Stimulated activated naive CD8-positive, alpha-beta T cell treated with anti-CD3 and anti-CD28 coated beads, Interleukin-15, Interleukin-2, amounts not matched to agents 100 ng/mL and 50 ng/mL, for 24 hours (primary cell): ENCODE data around the gene RPA1.
A peak's percentile ranks its signal among the peaks of the same experiment; 100 is the strongest.
"Not testable (repeated sequence)": the region's sequence is repeated elsewhere in the genome, so short reads cannot be mapped to it uniquely, and the experiment has no call there.

ENCODE experiments used
- H3K27ac Mint-ChIP-seq: one replicate; pipeline ENCODE4 v1.8.0; 2021; ENCODE audit warnings: mild to moderate bottlenecking, mixed read lengths
- H3K27me3 Mint-ChIP-seq: one replicate; pipeline ENCODE4 v1.8.0; 2021; ENCODE audit warnings: mixed read lengths
- H3K36me3 Mint-ChIP-seq: one replicate; pipeline ENCODE4 v1.8.0; 2021; ENCODE audit warnings: low read depth, mixed read lengths
- H3K4me1 Mint-ChIP-seq: one replicate; pipeline ENCODE4 v1.8.0; 2021; ENCODE audit warnings: low read depth, mixed read lengths
- H3K4me3 Mint-ChIP-seq: one replicate; pipeline ENCODE4 v1.8.0; 2021; ENCODE audit warnings: mild to moderate bottlenecking, mixed read lengths
- H3K9me3 Mint-ChIP-seq: one replicate; pipeline ENCODE4 v1.8.0; 2021; ENCODE audit warnings: mixed read lengths

RPA1 gene

GRCh38 chr17:1829592-1830257 lies at the start of gene RPA1, which contains the start of gene SMYD4:
RPA1 (plus strand) TSS chr17:1830005; CDS start chr17:1830094, 89 bp downstream.
SMYD4 (minus strand) TSS chr17:1829902; CDS start chr17:1827994, 1,908 bp downstream.
- Mint-ChIP-seq H3K27ac (peak within 1 kb of the TSS; percentile 90), H3K27me3 (no peaks in the 10 kb centered on the region), H3K4me1 (peaks cover 61% of the 10 kb centered on the region), H3K9me3 (no peaks in the 10 kb centered on the region), H3K4me3 (peak within 1 kb of the TSS; percentile 96), H3K36me3 (peaks cover 48% of the 10 kb centered on the region)

GRCh38 chr17:1782171-1782567 lies 47.6 kb upstream of the RPA1 start:
- Mint-ChIP-seq H3K4me3 (no peak overlapping the region), H3K36me3 (peaks cover 59% of the 10 kb centered on the region), H3K27ac (no peak overlapping the region)

DNA sequence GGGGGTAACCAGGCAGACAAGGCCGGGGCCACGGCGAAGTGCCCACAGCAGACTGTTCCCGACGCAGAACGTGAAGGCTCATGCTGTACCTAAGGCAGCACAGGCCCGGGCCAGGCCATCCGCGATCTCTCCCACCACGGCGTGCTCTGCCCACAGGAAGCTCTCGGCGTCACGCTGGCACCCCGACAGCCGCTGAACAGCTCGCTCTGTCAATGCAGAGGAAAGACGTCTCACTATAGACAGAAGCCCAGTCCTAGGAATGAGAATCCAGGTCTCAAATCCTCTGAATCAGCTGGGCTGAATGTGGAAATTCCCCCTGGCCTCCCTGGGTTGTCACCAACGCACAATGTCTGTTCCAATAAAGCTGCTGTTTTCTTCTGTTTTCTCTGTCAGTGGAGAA lies 46.5 kb upstream of the RPA1 start:
- no peaks in the 10 kb centered on the region for H3K9me3 Mint-ChIP-seq
- no peak overlapping the region for H3K27ac Mint-ChIP-seq
- no peaks in the 10 kb centered on the region for H3K27me3 Mint-ChIP-seq
- H3K4me1 Mint-ChIP-seq = peaks cover 9% of the 10 kb centered on the region
- peaks cover 61% of the 10 kb centered on the region for H3K36me3 Mint-ChIP-seq
- no peak overlapping the region for H3K4me3 Mint-ChIP-seq

More at GRCh38 chr17:1782171-1782567, 47.6 kb upstream of the RPA1 start:
- Mint-ChIP-seq H3K4me1 (peaks cover 9% of the 10 kb centered on the region), H3K9me3 (no peaks in the 10 kb centered on the region), H3K27me3 (no peaks in the 10 kb centered on the region)

DNA sequence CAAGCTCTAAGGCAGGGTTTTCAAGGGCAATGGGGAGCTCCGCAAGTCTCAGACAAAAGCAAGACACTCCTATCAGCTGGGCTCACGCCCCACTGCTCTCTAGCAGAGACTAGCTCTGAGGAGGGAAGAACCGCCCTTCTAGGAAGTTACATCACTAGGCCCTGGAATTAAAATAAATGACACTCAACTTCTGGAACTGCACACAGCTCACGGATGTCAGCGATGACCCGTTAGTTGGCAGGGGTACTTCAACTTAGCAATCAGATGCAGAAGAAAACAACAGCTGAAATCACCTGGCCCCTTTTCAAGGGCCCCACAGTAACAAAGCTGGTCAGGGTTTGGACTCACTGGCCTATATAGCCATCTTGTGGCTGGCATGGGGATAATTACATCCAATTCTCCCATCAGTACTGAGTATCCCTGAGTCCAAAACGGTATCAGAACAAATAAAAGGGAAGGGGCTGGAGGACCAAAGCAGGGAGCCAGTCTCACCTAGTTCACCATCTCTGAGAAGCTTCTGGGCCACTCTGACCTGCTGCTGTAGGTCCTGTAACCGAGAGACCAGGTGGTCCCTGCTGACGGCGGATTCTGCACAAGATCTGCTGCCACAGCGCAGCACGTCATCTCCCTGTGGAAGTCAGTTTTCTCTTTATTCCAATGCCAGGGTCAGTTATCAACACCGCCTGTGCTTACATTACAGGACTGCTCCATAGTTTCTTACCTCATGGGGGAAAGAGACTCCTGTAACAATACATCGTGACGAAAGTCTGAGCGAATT lies 45.8 kb upstream of the RPA1 start:
- H3K36me3 Mint-ChIP-seq = peaks cover 61% of the 10 kb centered on the region
- H3K27me3 Mint-ChIP-seq = no peaks in the 10 kb centered on the region
- H3K4me1 Mint-ChIP-seq = peaks cover 9% of the 10 kb centered on the region
- no peak overlapping the region for H3K4me3 Mint-ChIP-seq
- H3K9me3 Mint-ChIP-seq = no peaks in the 10 kb centered on the region
- no peak overlapping the region for H3K27ac Mint-ChIP-seq

DNA sequence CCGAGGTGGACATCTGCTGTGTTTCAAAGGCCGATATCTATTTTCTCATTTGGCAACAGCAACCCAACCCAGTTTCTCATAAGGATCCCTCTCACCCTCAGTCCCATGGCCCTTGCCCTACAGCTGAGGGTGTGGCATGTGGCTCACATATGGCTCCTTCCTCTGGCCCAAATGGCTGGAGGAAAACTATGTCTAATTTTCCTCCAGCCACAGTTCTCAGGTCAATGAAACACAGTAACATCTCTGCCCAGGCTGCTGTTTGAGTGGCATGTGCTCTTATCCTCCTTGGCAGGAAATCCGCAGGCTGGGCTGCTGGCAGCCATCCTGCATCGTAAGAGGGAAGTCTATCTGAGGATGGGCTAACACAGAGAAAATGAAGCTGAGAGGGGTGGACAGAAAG lies 43.9 kb upstream of the RPA1 start:
- no peaks in the 10 kb centered on the region for H3K9me3 Mint-ChIP-seq
- H3K27ac Mint-ChIP-seq = no peak overlapping the region
- H3K36me3 Mint-ChIP-seq = peaks cover 48% of the 10 kb centered on the region
- no peak overlapping the region for H3K4me3 Mint-ChIP-seq
- H3K4me1 Mint-ChIP-seq = peaks cover 9% of the 10 kb centered on the region
- H3K27me3 Mint-ChIP-seq = no peaks in the 10 kb centered on the region

DNA sequence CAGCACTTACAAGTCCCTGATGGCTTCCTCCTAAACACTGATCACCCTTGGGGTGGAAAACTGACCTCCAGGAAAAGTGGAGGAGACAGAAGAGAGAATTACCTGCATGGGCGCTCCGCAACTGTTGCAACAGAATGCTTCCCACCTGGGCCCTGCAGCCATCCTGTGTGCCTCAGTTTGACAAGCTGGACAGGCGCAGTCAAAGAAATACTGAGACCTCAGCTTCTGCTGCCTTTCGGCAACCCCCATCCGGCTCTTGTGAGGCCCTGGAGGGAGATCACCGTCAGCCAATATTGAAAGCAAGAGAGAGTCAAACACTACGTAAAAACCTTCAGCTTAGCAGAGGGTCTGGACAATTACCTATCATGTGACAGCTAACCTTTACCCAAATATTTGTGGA lies 43.1 kb upstream of the RPA1 start:
- Mint-ChIP-seq H3K9me3 (no peaks in the 10 kb centered on the region), H3K36me3 (peaks cover 43% of the 10 kb centered on the region), H3K27me3 (no peaks in the 10 kb centered on the region), H3K27ac (no peak overlapping the region), H3K4me3 (no peak overlapping the region), H3K4me1 (peaks cover 15% of the 10 kb centered on the region)

GRCh38 chr17:1787301-1787902 lies 42.4 kb upstream of the RPA1 start:
- no peaks in the 10 kb centered on the region for H3K27me3 Mint-ChIP-seq
- no peak overlapping the region for H3K4me3 Mint-ChIP-seq
- no peak overlapping the region for H3K27ac Mint-ChIP-seq
- peaks cover 40% of the 10 kb centered on the region for H3K36me3 Mint-ChIP-seq
- no peaks in the 10 kb centered on the region for H3K9me3 Mint-ChIP-seq
- peaks cover 15% of the 10 kb centered on the region for H3K4me1 Mint-ChIP-seq

DNA sequence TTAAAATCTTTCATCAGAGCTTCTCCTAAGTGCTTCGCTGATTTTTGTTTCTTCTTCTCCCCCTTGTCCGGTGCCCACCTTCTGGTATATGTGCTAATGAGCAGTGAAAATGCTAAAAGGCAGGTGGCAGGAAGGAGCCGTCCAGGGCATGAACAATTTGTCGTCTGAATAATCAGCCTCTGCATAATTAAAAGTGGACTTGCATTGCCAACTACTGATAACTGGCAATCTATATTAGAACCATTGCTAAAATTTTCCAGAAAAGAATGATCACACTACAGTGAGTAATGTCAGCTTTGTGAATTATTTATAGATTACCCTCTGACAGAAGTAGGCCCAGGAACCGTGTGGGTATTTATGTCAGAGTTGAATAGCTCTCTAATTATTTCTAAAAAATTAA lies 39.9 kb upstream of the RPA1 start:
- no peaks in the 10 kb centered on the region for H3K9me3 Mint-ChIP-seq
- no peak overlapping the region for H3K27ac Mint-ChIP-seq
- H3K36me3 Mint-ChIP-seq = peaks cover 26% of the 10 kb centered on the region
- H3K4me3 Mint-ChIP-seq = no peak overlapping the region
- H3K4me1 Mint-ChIP-seq = peaks cover 5% of the 10 kb centered on the region
- no peaks in the 10 kb centered on the region for H3K27me3 Mint-ChIP-seq

DNA sequence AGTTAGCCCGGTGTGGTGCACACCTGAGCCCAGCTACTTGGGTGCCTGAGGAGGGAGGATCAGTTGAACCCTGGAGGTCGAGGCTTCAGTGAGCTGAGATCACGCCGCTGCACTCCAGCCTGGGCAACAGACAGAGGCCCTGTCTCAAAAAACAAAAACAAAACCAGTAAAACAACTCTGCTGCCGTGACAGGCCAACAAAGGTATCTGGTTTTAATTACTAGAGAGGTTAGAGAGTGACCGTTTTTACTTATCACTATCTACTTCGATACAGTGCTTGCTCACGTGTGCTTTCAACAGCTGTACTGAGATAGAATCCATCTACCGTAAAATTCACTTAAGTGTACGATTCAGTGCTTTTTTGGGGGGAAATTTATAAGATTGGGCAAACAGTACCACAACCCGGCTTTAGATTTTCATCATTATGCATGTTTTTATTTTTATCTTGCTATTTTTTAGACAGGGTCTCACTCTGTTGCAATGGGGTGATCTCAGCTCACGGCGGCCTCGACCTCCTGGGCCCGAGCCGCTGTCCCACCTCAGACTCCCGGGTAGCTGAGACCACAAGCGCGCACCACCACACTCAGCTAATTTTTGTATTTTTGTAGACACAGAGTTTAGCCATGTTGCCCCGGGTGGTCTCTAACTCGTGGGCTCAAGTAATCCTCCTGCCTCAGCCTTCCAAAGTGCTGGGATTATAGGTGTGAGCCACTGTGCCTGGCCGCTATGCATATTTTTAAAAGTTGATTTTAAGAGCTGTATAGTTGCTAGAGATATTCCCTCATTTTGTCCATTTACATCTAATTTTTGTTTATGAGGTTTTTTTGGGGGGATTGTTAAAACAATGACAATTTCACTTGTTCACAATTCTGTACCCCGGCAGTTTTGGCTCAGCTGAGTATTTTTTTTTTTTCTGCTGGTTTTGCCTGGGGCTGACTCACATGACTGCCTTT lies 37.0 kb upstream of the RPA1 start:
- Mint-ChIP-seq H3K27me3 (no peaks in the 10 kb centered on the region), H3K27ac (no peak overlapping the region), H3K9me3 (no peaks in the 10 kb centered on the region)

GRCh38 chr17:1793447-1793806 lies 36.4 kb upstream of the RPA1 start:
- H3K4me1 Mint-ChIP-seq = peaks cover 9% of the 10 kb centered on the region
- no peaks in the 10 kb centered on the region for H3K27me3 Mint-ChIP-seq
- no peak overlapping the region for H3K27ac Mint-ChIP-seq
- H3K36me3 Mint-ChIP-seq = peaks cover 20% of the 10 kb centered on the region
- H3K4me3 Mint-ChIP-seq = no peak overlapping the region
- no peaks in the 10 kb centered on the region for H3K9me3 Mint-ChIP-seq

More for the DNA sequence above, 37.0 kb upstream of the RPA1 start:
- Mint-ChIP-seq H3K36me3 (peaks cover 20% of the 10 kb centered on the region), H3K4me1 (peaks cover 9% of the 10 kb centered on the region), H3K4me3 (no peak overlapping the region)

GRCh38 chr17:1796800-1797199 lies 33.0 kb upstream of the RPA1 start:
- H3K27me3 Mint-ChIP-seq = no peaks in the 10 kb centered on the region
- H3K27ac Mint-ChIP-seq = peak overlapping the region; percentile 42
- peaks cover 3% of the 10 kb centered on the region for H3K4me1 Mint-ChIP-seq
- peaks cover 34% of the 10 kb centered on the region for H3K36me3 Mint-ChIP-seq
- no peak overlapping the region for H3K4me3 Mint-ChIP-seq
- H3K9me3 Mint-ChIP-seq = no peaks in the 10 kb centered on the region

DNA sequence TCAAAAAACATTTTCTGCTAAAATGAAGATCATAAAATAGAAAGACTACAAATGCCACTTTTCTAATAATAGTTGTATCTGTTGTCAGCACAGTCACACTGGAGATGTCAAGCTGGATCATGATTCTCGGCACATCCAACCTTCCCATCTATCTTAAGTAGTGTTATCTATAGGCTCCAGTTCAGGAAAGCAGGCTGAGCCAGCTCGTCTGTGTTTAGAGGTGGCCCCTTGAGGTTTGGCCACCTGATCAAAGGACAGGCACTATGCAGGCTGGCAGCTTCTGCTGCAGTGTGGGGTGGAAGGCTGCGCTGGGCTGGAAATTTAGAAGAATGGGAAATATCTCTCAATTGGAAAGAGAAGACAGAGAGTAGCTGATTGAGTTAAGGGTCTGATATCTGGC lies 32.5 kb upstream of the RPA1 start:
- Mint-ChIP-seq H3K4me3 (no peak overlapping the region), H3K27me3 (no peaks in the 10 kb centered on the region), H3K9me3 (no peaks in the 10 kb centered on the region), H3K36me3 (peaks cover 34% of the 10 kb centered on the region), H3K4me1 (peaks cover 3% of the 10 kb centered on the region), H3K27ac (peak overlapping the region; percentile 69)

DNA sequence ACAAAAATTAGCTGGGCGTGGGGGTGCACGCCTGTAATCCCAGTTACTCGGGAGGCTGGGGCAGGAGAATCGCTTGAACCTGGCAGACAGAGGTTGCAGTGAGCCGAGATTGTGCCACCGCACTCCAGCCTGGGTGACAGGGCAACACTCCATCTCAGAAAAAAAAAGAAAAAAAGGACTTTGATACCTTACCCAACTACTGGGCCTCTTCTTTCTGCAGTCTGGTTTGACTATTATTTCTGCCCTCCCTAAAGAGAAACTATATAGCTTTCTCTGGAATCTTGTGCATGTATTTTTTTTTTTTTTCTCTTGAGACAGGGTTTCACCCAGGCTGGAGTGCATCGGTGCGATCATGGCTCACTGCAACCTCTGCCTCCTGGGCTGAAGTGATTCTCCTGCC lies 32.0 kb upstream of the RPA1 start:
- H3K4me1 Mint-ChIP-seq, H3K9me3 Mint-ChIP-seq, H3K27me3 Mint-ChIP-seq, H3K27ac Mint-ChIP-seq, H3K4me3 Mint-ChIP-seq: not testable (repeated sequence)
- peaks cover 34% of the 10 kb centered on the region for H3K36me3 Mint-ChIP-seq

DNA sequence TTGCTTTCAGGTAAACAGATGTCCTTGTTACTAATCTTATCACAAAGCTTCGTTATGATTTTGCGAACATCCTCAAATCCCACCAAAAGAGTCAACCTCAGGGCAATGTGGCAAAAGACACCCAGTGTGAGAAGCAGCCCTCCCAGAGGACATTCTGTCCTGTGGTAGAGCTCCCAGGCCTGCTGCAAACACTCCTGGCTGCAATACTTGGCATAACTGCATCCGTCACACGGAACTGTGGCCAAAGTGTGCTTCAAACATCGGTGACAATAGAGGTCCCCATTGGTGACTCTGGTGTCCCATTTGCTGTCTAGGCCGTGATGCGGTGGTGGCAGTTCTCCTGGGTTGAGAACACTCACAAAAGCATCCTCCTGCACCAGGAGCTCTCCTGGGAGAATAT lies 29.6 kb upstream of the RPA1 start:
- Mint-ChIP-seq H3K27me3 (no peaks in the 10 kb centered on the region), H3K27ac (no peak overlapping the region), H3K4me3 (no peak overlapping the region), H3K36me3 (peaks cover 36% of the 10 kb centered on the region), H3K9me3 (no peaks in the 10 kb centered on the region), H3K4me1 (peaks cover 3% of the 10 kb centered on the region)
